ENCODE data around the gene KRTAP3-1.

- TF ChIP-seq GATA3 (IDR thresholded peaks at IDR 0.05; ENCODE audit: low read depth, low read length) (no peak), GATA2 (IDR thresholded peaks at IDR 0.05; ENCODE audit: low read depth, low read length) (no peak)
Observed at GRCh38 chr17:40975516-40975915, 33.4 kb downstream of the KRTAP3-1 start.
